H1 (cell line): Measurements from ENCODE around the gene USP3. TPM values are rescaled to one million over a fixed set of nuclear protein-coding genes. Genes with fewer than 3 reads are reported as not detected.

Source experiments
- CTCF ChIA-PET: fragments of 300-600 bp; sonication (Branson Sonifier 250); formaldehyde crosslinking; loops from one replicate; lab custom pipeline; 2021; ENCODE audit not compliant: partially characterized antibody; lab: Charles Lee
- POLR2A ChIA-PET: fragments of 300-600 bp; sonication (Branson Sonifier 250); formaldehyde crosslinking; loops from one replicate; lab custom pipeline; 2021; ENCODE audit warnings: inconsistent platforms; ENCODE audit not compliant: partially characterized antibody; lab: Charles Lee
- DNase-seq, 2 experiments: peaks; one replicate each; pipeline versions ENCODE4 v3.0.0 to v3.0.0-alpha.2; 2010 to 2022; ENCODE audit warnings: low spot score in 2 of 2, low read depth in 1 of 2, mixed read lengths in 1 of 2
- FAIRE-seq: peaks from 2 replicates; lab custom pipeline; 2011; peaks lifted over from hg19 to GRCh38; lab: Jason Lieb, UNC
- H2AFZ ChIP-seq: 2 replicates; pipeline ENCODE4 v1.8.1; 2012; ENCODE audit warnings: low read length, inconsistent platforms
- H2AK5ac ChIP-seq: 2 replicates; pipeline ENCODE4 v1.6.1; 2013; ENCODE audit warnings: low read depth, low read length
- H2BK120ac ChIP-seq: replicated peaks from 2 replicates; pipeline ENCODE3; 2013; ENCODE audit warnings: low read depth, low read length, inconsistent platforms
- H2BK12ac ChIP-seq: 2 replicates; pipeline ENCODE4 v1.6.1; 2013; ENCODE audit warnings: low read depth, low read length
- H2BK15ac ChIP-seq: 2 replicates; pipeline ENCODE4 v1.6.1; 2013; ENCODE audit warnings: low read length
- H2BK20ac ChIP-seq: 2 replicates; pipeline ENCODE4 v1.6.1; 2013; ENCODE audit warnings: low read length
- H2BK5ac ChIP-seq: 2 replicates; pipeline ENCODE4 v1.6.1; 2013; ENCODE audit warnings: low read depth, low read length
- H3K14ac ChIP-seq: 2 replicates; pipeline ENCODE4 v1.6.1; 2013; ENCODE audit warnings: inconsistent platforms; ENCODE audit not compliant: insufficient read length
- H3K18ac ChIP-seq: 2 replicates; pipeline ENCODE4 v1.6.1; 2013; ENCODE audit warnings: low read length; ENCODE audit errors: extremely low read depth
- H3K23ac ChIP-seq: 2 replicates; pipeline ENCODE4 v1.6.1; 2013; ENCODE audit warnings: inconsistent platforms; ENCODE audit not compliant: insufficient read length
- H3K23me2 ChIP-seq: 2 replicates; pipeline ENCODE4 v1.6.1; 2013; ENCODE audit warnings: low read depth, low read length
- H3K27ac ChIP-seq: 2 replicates; pipeline ENCODE4 v1.6.1; 2011; ENCODE audit warnings: low read depth, low read length, inconsistent platforms
- H3K27me3 ChIP-seq, 4 experiments: replicated peaks in 1 of 4; 1 replicate in 1 of 4; 2 replicates in 3 of 4; pipeline versions ENCODE4 v1.6.1 to v1.8.1; 2011 to 2013; ENCODE audit warnings: low read length in 3 of 4, mild to moderate bottlenecking in 3 of 4, inconsistent platforms in 2 of 4, mixed read lengths in 2 of 4, moderate library complexity in 1 of 4; ENCODE audit not compliant: control insufficient read depth in 3 of 4, insufficient read depth in 3 of 4; ENCODE audit errors: extremely low read depth in 1 of 4
- H3K36me3 ChIP-seq, 4 experiments: 2 replicates each; pipeline versions ENCODE4 v1.6.1 to v1.8.1; 2011 to 2013; ENCODE audit warnings: mild to moderate bottlenecking in 4 of 4, low read length in 3 of 4, moderate library complexity in 2 of 4, control low read depth in 1 of 4, inconsistent platforms in 1 of 4; ENCODE audit not compliant: insufficient read depth in 4 of 4, control insufficient read depth in 2 of 4
- H3K4ac ChIP-seq: replicated peaks from 2 replicates; pipeline ENCODE3; 2013; ENCODE audit warnings: low read length, low read depth, mixed read lengths, inconsistent platforms; ENCODE audit not compliant: insufficient read length
- H3K4me1 ChIP-seq, 4 experiments: replicated peaks in 1 of 4; 1 replicate in 1 of 4; 2 replicates in 3 of 4; pipeline versions ENCODE4 v1.6.1 to v1.8.1; 2011 to 2013; ENCODE audit warnings: low read length in 3 of 4, inconsistent platforms in 2 of 4, mixed read lengths in 1 of 4; ENCODE audit not compliant: insufficient read depth in 4 of 4, control insufficient read depth in 3 of 4
- H3K4me2 ChIP-seq, 2 experiments: 2 replicates each; pipeline versions ENCODE4 v1.6.1 to v1.8.1; 2011 to 2013; ENCODE audit warnings: low read depth in 2 of 2, low read length in 2 of 2, control low read depth in 1 of 2, inconsistent platforms in 1 of 2, mild to moderate bottlenecking in 1 of 2; ENCODE audit not compliant: insufficient read depth in 1 of 2
- H3K4me3 ChIP-seq, 4 experiments: fragments of 200-600, 300-600 bp in 1 of 4; sonication (generic), shearing (Covaris generic), sonication (Bioruptor Twin) in 1 of 4; 2 replicates each; pipeline versions ENCODE4 v1.5.1 to v1.8.1; 2011 to 2016; ENCODE audit warnings: low read length in 4 of 4, low read depth in 3 of 4, control low read depth in 2 of 4, inconsistent platforms in 2 of 4, mild to moderate bottlenecking in 2 of 4, mixed read lengths in 1 of 4, moderate library complexity in 1 of 4; ENCODE audit not compliant: insufficient read depth in 2 of 4; ENCODE audit errors: extremely low read depth in 1 of 4
- H3K56ac ChIP-seq: replicated peaks from 2 replicates; pipeline ENCODE3; 2013; ENCODE audit warnings: low read depth, mild to moderate bottlenecking, mixed read lengths, low read length, inconsistent platforms; ENCODE audit not compliant: insufficient read length
- H3K79me1 ChIP-seq: 2 replicates; pipeline ENCODE4 v1.6.1; 2013; ENCODE audit warnings: low read depth, low read length, control low read depth
- H3K79me2 ChIP-seq, 2 experiments: 2 replicates each; pipeline versions ENCODE4 v1.6.1 to v1.8.1; 2012 to 2013; ENCODE audit warnings: low read length in 2 of 2, mild to moderate bottlenecking in 2 of 2, inconsistent platforms in 1 of 2; ENCODE audit not compliant: insufficient read depth in 2 of 2, control insufficient read depth in 1 of 2
- H3K9ac ChIP-seq, 4 experiments: replicated peaks in 1 of 4; 1 replicate in 1 of 4; 2 replicates in 3 of 4; pipeline versions ENCODE4 v1.6.1 to v1.8.1; 2011 to 2013; ENCODE audit warnings: low read depth in 3 of 4, low read length in 3 of 4, control low read depth in 2 of 4, mild to moderate bottlenecking in 2 of 4, moderate library complexity in 2 of 4, inconsistent platforms in 1 of 4; ENCODE audit errors: extremely low read depth in 1 of 4
- H3K9me3 ChIP-seq, 2 experiments: 2 replicates each; pipeline versions ENCODE4 v1.6.1 to v1.8.1; 2012 to 2013; ENCODE audit warnings: mild to moderate bottlenecking in 2 of 2, moderate library complexity in 2 of 2, control low read depth in 1 of 2, inconsistent platforms in 1 of 2, low read depth in 1 of 2, low read length in 1 of 2, mixed read lengths in 1 of 2; ENCODE audit not compliant: insufficient read depth in 2 of 2
- H4K20me1 ChIP-seq, 2 experiments: replicated peaks in 1 of 2; 2 replicates each; pipeline versions ENCODE3 to v1.8.1; 2011 to 2013; ENCODE audit warnings: inconsistent platforms in 2 of 2, low read length in 2 of 2, mild to moderate bottlenecking in 1 of 2; ENCODE audit not compliant: insufficient read depth in 2 of 2, control insufficient read depth in 1 of 2
- H4K5ac ChIP-seq: 2 replicates; pipeline ENCODE4 v1.6.1; 2013; ENCODE audit warnings: low read length, low read depth, mixed read lengths, inconsistent platforms; ENCODE audit not compliant: insufficient read length
- H4K8ac ChIP-seq: 2 replicates; pipeline ENCODE4 v1.8.0; 2013; ENCODE audit warnings: mild to moderate bottlenecking, moderate library complexity, low read length, inconsistent platforms; ENCODE audit not compliant: insufficient read depth; ENCODE audit errors: extremely low read depth
- H4K91ac ChIP-seq: replicated peaks from 2 replicates; pipeline ENCODE3; 2013; ENCODE audit warnings: low read length, mixed read lengths, inconsistent platforms; ENCODE audit not compliant: insufficient read length
- GABPA ChIP-seq: IDR thresholded peaks from 2 replicates; pipeline ENCODE4 v1.6.1; 2011; ENCODE audit warnings: mild to moderate bottlenecking, low read length, moderate library complexity, borderline replicate concordance; ENCODE audit not compliant: insufficient read depth
- JUN ChIP-seq: IDR thresholded peaks from 2 replicates; pipeline ENCODE4 v1.6.1; 2011; ENCODE audit warnings: low read depth, mild to moderate bottlenecking, improper control_type of control experiment, low read length
- KDM1A ChIP-seq: fragments of 200-600, 300-600 bp; sonication (generic); IDR thresholded peaks from 2 replicates; pipeline ENCODE4 v1.7.1; 2016; ENCODE audit warnings: mild to moderate bottlenecking, low read length, borderline replicate concordance
- USF2 ChIP-seq: IDR thresholded peaks from 2 replicates; pipeline ENCODE4 v1.6.1; 2011; ENCODE audit warnings: low read length, improper control_type of control experiment
- polyA plus RNA-seq, 7 experiments: library from polyadenylated mRNA; depleted of rRNA in 3 of 7; stranded (reverse) in 5 of 7; unstranded in 2 of 7; fragments of >200 nt in 5 of 7; fragments of 200-250 nt in 2 of 7; gene quantifications; 1 replicate in 5 of 7; 2 replicates in 1 of 7; 4 replicates in 1 of 7; pipeline versions ENCODE4 v1.2.1 to v1.2.3, GENCODE V29; 2011 to 2013; ENCODE audit warnings: missing spikeins in 2 of 7, mixed read lengths in 2 of 7
- total RNA-seq: library from RNA; stranded (reverse); fragmentation: NEBNext Ultra II Directional; extraction: Animal tissue kit (Norgen Biotek cat#: 25700); gene quantifications from 2 replicates; pipeline ENCODE4 v1.2.1, GENCODE V29; 2021

Gene USP3
- total and polyA plus RNA-seq, 2 of the 8 experiments (the other 6 are each of a cell fraction or from before 2014, with no cell fraction given): 15.5 to 16.2 TPM

- Histone ChIP-seq H2BK120ac (no peak overlapping the region), H3K23me2 (no peaks in the 10 kb centered on the region), H3K36me3 (no peaks in the 10 kb centered on the region), H4K91ac (no peak overlapping the region), H2BK15ac (no peak overlapping the region), H3K79me2 (no peaks in the 10 kb centered on the region), H3K9me3 (no peaks in the 10 kb centered on the region; a peak in 1 of 4 replicates), H3K4me1 (no peaks in the 10 kb centered on the region; a peak in 1 of 7 replicates), H3K9ac (no peak overlapping the region; a peak in 1 of 7 replicates), H3K79me1 (no peaks in the 10 kb centered on the region), H3K18ac (no peak overlapping the region), H4K8ac (no peak overlapping the region), H2BK20ac (no peak overlapping the region), H3K23ac (no peak overlapping the region), H3K56ac (no peak overlapping the region), H3K27me3 (peaks cover 0 to 8% (median 2%) of the 10 kb centered on the region in 4 experiments; a peak in 3 of 7 replicates), H3K4ac (no peak overlapping the region), H3K14ac (no peak overlapping the region), H2BK12ac (no peak overlapping the region), H3K4me2 (no peak overlapping the region), H2AFZ (no peak overlapping the region), H4K5ac (no peak overlapping the region), H4K20me1 (no peaks in the 10 kb centered on the region), H3K27ac (no peak overlapping the region), H2BK5ac (no peak overlapping the region), H2AK5ac (no peak overlapping the region), H3K4me3 (no peak overlapping the region)
- CTCF ChIA-PET: interaction anchor here (0.7 to 3.3 kb wide), 9 partner anchors 11 to 606 kb away, joined by 3 to 14 read pairs (median 3); no protein-coding TSS in a partner anchor
- DNase-seq (no peak), FAIRE-seq (no peak)
- POLR2A ChIA-PET: no interaction called here
- TF ChIP-seq KDM1A (no peak), GABPA (no peak), JUN (no peak), USF2 (no peak)
These were observed 39.3 kb upstream of the USP3 start for GRCh38 chr15:63465104-63465503.
